Common myeloid progenitor, CD34-positive (primary cell): ENCODE data around the gene CINP.
"Not testable (repeated sequence)": the region's sequence is repeated elsewhere in the genome, so short reads cannot be mapped to it uniquely, and the experiment has no call there.

Experiments
- CTCF ChIA-PET: fragments of 350-600 bp; sonication (Branson Sonifier 250); formaldehyde crosslinking; loops from one replicate; lab custom pipeline; 2021; ENCODE audit warnings: antibody characterized with exemption; lab: Charles Lee
- POLR2A ChIA-PET: fragments of 350-600 bp; sonication (Branson Sonifier 250); formaldehyde crosslinking; loops from one replicate; lab custom pipeline; 2021; ENCODE audit warnings: antibody characterized with exemption; lab: Charles Lee
- DNase-seq, 3 donors: peaks; one replicate each; pipeline versions ENCODE4 v3.0.0 to v3.0.0-alpha.2; 2013
- H3K27ac ChIP-seq, 2 experiments: 1 replicate in 1 of 2; 2 replicates in 1 of 2; pipeline ENCODE4 v1.7.0; 2013; ENCODE audit warnings: inconsistent platforms in 2 of 2, low read length in 2 of 2, mild to moderate bottlenecking in 2 of 2, low read depth in 1 of 2, moderate library complexity in 1 of 2; ENCODE audit not compliant: severe bottlenecking in 2 of 2, insufficient read depth in 1 of 2, poor library complexity in 1 of 2
- H3K27me3 ChIP-seq, 5 experiments: replicated peaks in 2 of 5; 1 replicate in 3 of 5; 2 replicates in 2 of 5; pipeline versions ENCODE4 v1.6.1 to v1.7.0; 2013; ENCODE audit warnings: low read length in 4 of 5, mild to moderate bottlenecking in 2 of 5, moderate library complexity in 2 of 5, inconsistent platforms in 1 of 5; ENCODE audit not compliant: insufficient read depth in 5 of 5, control insufficient read depth in 4 of 5
- H3K36me3 ChIP-seq, 4 experiments: 1 replicate in 2 of 4; 2 replicates in 2 of 4; pipeline versions ENCODE4 v1.6.1 to v1.7.0; 2013; ENCODE audit warnings: low read length in 3 of 4, control low read depth in 1 of 4, mild to moderate bottlenecking in 1 of 4; ENCODE audit not compliant: control insufficient read depth in 4 of 4, insufficient read depth in 4 of 4
- H3K4me1 ChIP-seq, 4 experiments: 1 replicate in 3 of 4; 2 replicates in 1 of 4; pipeline versions ENCODE4 v1.6.1 to v1.7.1; 2013; ENCODE audit warnings: low read length in 3 of 4, mild to moderate bottlenecking in 3 of 4, control low read depth in 1 of 4, inconsistent platforms in 1 of 4, moderate library complexity in 1 of 4; ENCODE audit not compliant: control insufficient read depth in 4 of 4, insufficient read depth in 4 of 4; ENCODE audit errors: control extremely low read depth in 1 of 4
- H3K4me3 ChIP-seq, 7 experiments: 1 replicate in 4 of 7; 2 replicates in 3 of 7; pipeline versions ENCODE4 v1.5.1 to v1.7.0; 2013; ENCODE audit warnings: mild to moderate bottlenecking in 7 of 7, low read length in 6 of 7, moderate library complexity in 6 of 7, inconsistent platforms in 2 of 7, low read depth in 2 of 7, control low read depth in 1 of 7; ENCODE audit not compliant: insufficient read depth in 4 of 7, control insufficient read depth in 1 of 7; ENCODE audit errors: extremely low read depth in 1 of 7
- H3K9me3 ChIP-seq, 5 experiments: 1 replicate in 4 of 5; 2 replicates in 1 of 5; pipeline versions ENCODE4 v1.6.1 to v1.7.1; 2013; ENCODE audit warnings: low read length in 4 of 5, mild to moderate bottlenecking in 2 of 5, inconsistent platforms in 1 of 5, low read depth in 1 of 5, moderate library complexity in 1 of 5; ENCODE audit not compliant: control insufficient read depth in 4 of 5, insufficient read depth in 2 of 5; ENCODE audit errors: control extremely low read depth in 1 of 5
- WGBS: methylation state at CpG from one replicate; pipeline ENCODE4 v1.1.5; 2013; ENCODE audit not compliant: insufficient coverage; 5-methylcytosine and 5-hydroxymethylcytosine counted together

The CINP gene

GRCh38 chr14:102360388-102360787 lies 2.3 kb downstream of the CINP start:
- no peak overlapping the region for H3K27ac ChIP-seq
- CTCF ChIA-PET = interaction anchor here (1.1 to 1.4 kb wide), 2 partner anchors 15 to 39 kb away, joined by 3 to 5 read pairs; no protein-coding TSS in a partner anchor
- no peaks in the 10 kb centered on the region for H3K9me3 ChIP-seq
- POLR2A ChIA-PET = no interaction called here
- no peaks in the 10 kb centered on the region for H3K27me3 ChIP-seq
- 100% methylated on average over 1 of the region's 3 CpGs for WGBS
- peaks cover 11 to 21% (median 19%) of the 10 kb centered on the region in 4 experiments for H3K4me1 ChIP-seq
- H3K4me3 ChIP-seq = no peak overlapping the region
- no peak for DNase-seq
- peaks cover 3 to 27% (median 19%) of the 10 kb centered on the region in 4 experiments for H3K36me3 ChIP-seq

- DNase-seq = no peak
- Histone ChIP-seq H3K27ac (no peak overlapping the region), H3K4me3 (no peak overlapping the region), H3K4me1 (peaks cover 11 to 20% (median 19%) of the 10 kb centered on the region in 4 experiments), H3K9me3 (no peaks in the 10 kb centered on the region), H3K36me3 (peaks cover 3 to 37% (median 23%) of the 10 kb centered on the region in 4 experiments), H3K27me3 (no peaks in the 10 kb centered on the region)
- POLR2A ChIA-PET = no interaction called here
- CTCF ChIA-PET = no interaction called here
- 100% methylated on average over 2 of the region's 2 CpGs for WGBS
Observed at GRCh38 chr14:102359341-102359740, 3.3 kb downstream of the CINP start.

DNA sequence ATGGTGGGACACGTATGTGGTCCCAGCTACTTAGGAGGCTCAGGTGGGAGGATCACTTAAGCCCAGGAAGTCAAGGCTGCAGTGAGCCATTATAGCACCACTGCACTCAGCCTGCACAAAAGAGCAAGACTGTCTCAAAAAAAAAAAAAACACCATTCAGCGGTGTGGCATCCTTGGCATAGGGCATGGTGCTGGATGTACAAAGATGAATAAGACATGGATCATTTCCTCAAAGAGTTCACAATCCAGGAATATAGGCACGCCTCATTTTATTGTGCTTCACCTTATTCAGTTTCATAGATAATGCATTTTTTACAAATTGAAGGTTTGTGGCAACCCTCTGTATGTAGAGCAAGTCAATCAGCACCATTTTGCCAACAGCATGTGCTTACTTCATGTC lies 6.4 kb downstream of the CINP start:
- no peak for DNase-seq
- CTCF ChIA-PET = interaction anchor here (1.2 to 1.5 kb wide), 2 partner anchors 23 to 35 kb away, joined by 3 read pairs; no protein-coding TSS in a partner anchor
- Histone ChIP-seq H3K27me3 (no peaks in the 10 kb centered on the region), H3K9me3 (no peaks in the 10 kb centered on the region), H3K4me3 (no peak overlapping the region), H3K4me1 (no peaks in the 10 kb centered on the region), H3K27ac (no peak overlapping the region), H3K36me3 (peaks cover 6 to 55% (median 37%) of the 10 kb centered on the region in 4 experiments)
- POLR2A ChIA-PET = no interaction called here
- WGBS = 92% methylated on average over 2 of the region's 3 CpGs

DNA sequence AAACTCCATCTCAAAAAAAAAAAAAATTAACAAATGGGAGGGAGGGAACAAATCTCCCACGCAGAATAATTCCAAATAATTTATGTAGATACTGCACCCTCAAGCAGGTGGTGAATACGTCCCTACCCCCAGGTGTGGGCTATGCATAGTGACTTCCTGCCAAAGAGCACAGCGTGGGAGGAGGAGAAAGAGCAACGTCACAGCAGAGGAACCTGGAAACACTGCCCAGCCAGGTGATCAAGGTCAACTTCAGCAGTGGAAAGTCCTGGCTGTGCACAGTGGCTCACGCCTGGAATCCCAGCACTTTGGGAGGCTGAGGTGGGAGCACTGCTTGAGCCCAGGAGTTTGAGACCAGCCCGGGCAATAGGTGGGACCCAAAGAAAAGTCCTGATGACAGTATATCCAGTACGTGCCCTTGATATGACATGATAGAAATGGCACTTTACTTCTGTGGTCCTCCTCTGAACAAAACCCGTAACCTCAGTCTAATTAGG lies 9.5 kb downstream of the CINP start:
- H3K4me1 ChIP-seq = no peaks in the 10 kb centered on the region
- ChIA-PET POLR2A (interaction anchor here (1.0 kb wide), 1 partner anchor 20 kb away, joined by 3 read pairs; no protein-coding TSS in a partner anchor), CTCF (no interaction called here)
- DNase-seq = no peak
- 97% methylated on average over 7 of the region's 8 CpGs for WGBS
- H3K9me3 ChIP-seq = no peaks in the 10 kb centered on the region
- H3K27ac ChIP-seq = no peak overlapping the region
- peaks cover 6 to 71% (median 49%) of the 10 kb centered on the region in 4 experiments for H3K36me3 ChIP-seq
- H3K4me3 ChIP-seq = no peak overlapping the region
- no peaks in the 10 kb centered on the region for H3K27me3 ChIP-seq

- H3K27ac ChIP-seq = no peak overlapping the region
- CTCF ChIA-PET = interaction anchor here (1.2 kb wide), 1 partner anchor 86 kb away, joined by 4 read pairs; no protein-coding TSS in a partner anchor
- H3K9me3 ChIP-seq = no peaks in the 10 kb centered on the region
- H3K27me3 ChIP-seq = no peaks in the 10 kb centered on the region
- POLR2A ChIA-PET = interaction anchor here (0.8 to 1.0 kb wide), 2 partner anchors 10 to 19 kb away, joined by 3 read pairs; no protein-coding TSS in a partner anchor
- 83% methylated on average over 1 of the region's 4 CpGs for WGBS
- H3K36me3 ChIP-seq = peaks cover 3 to 71% (median 54%) of the 10 kb centered on the region in 4 experiments
- H3K4me3 ChIP-seq = no peak overlapping the region
- H3K4me1 ChIP-seq = no peaks in the 10 kb centered on the region
- no peak for DNase-seq
Observed at GRCh38 chr14:102352213-102352612, 10.5 kb downstream of the CINP start.

DNA sequence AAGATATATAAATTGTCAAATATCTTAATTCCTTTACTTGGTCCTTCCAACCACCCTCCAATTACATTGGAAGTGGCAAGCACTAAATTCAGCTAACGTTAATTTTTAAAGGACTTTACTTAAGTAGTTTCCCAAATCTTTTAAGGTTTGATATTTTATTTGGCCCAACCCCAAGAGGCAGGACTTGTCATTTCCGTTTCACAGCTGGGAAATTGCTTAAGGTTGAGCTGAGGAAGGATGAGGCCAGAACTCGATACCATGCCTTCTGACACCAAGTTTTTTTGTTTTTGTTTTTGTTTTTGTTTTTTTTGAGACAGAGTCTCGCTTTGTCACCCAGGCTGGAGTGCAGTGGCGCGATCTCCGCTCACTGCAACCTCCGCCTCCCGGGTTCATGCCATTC lies 11.1 kb downstream of the CINP start:
- H3K36me3 ChIP-seq = peaks cover 3 to 75% (median 56%) of the 10 kb centered on the region in 4 experiments
- not testable (repeated sequence) for H3K27ac ChIP-seq, DNase-seq, H3K4me1 ChIP-seq, H3K9me3 ChIP-seq, H3K4me3 ChIP-seq, H3K27me3 ChIP-seq
- ChIA-PET CTCF (interaction anchor here (1.2 kb wide), 1 partner anchor 86 kb away, joined by 4 read pairs; no protein-coding TSS in a partner anchor), POLR2A (interaction anchor here (0.8 kb wide), 1 partner anchor 10 kb away, joined by 3 read pairs; no protein-coding TSS in a partner anchor)
- 100% methylated on average over 3 of the region's 9 CpGs for WGBS

- POLR2A ChIA-PET = no interaction called here
- CTCF ChIA-PET = interaction anchor here (1.2 to 1.6 kb wide), 3 partner anchors 9 to 87 kb away, joined by 3 to 4 read pairs (median 3); no protein-coding TSS in a partner anchor
- Histone ChIP-seq H3K4me1 (no peaks in the 10 kb centered on the region), H3K27ac (no peak overlapping the region), H3K9me3 (no peaks in the 10 kb centered on the region), H3K4me3 (no peak overlapping the region), H3K27me3 (no peaks in the 10 kb centered on the region), H3K36me3 (peaks cover 3 to 75% (median 54%) of the 10 kb centered on the region in 4 experiments)
- DNase-seq = no peak
- 92% methylated on average over 6 of the region's 10 CpGs for WGBS
Observed at GRCh38 chr14:102351023-102351422, 11.7 kb downstream of the CINP start.
